Kidney epithelial cell (primary cell): ENCODE data around the gene FNDC3A. TPM values are rescaled to one million over a fixed set of nuclear protein-coding genes. Genes with fewer than 3 reads are reported as not detected.

Experiments used
- DNase-seq: peaks from one replicate; pipeline ENCODE4 v3.0.0-alpha.2; 2010; ENCODE audit warnings: low read depth
- H3K27me3 ChIP-seq: 2 replicates; pipeline ENCODE4 v1.6.0; 2011; ENCODE audit warnings: low read length; ENCODE audit not compliant: control insufficient read depth, insufficient read depth
- H3K36me3 ChIP-seq: 2 replicates; pipeline ENCODE4 v1.5.1; 2011; ENCODE audit warnings: low read length; ENCODE audit not compliant: control insufficient read depth, insufficient read depth
- H3K4me3 ChIP-seq: 2 replicates; pipeline ENCODE4 v1.5.1; 2011; ENCODE audit warnings: low read depth, mild to moderate bottlenecking, control low read depth, low read length
- total RNA-seq: library from RNA; depleted of rRNA; stranded (reverse); fragments of >200 nt; gene quantifications from 2 replicates; pipeline ENCODE4 v1.2.3, GENCODE V29; 2015
- TF ChIP-seq, protein P1 (sequence below): IDR thresholded peaks from 2 replicates; pipeline ENCODE4 v1.5.1; 2011; ENCODE audit warnings: mild to moderate bottlenecking, moderate library complexity, low read length, control low read depth, inconsistent platforms; ENCODE audit not compliant: insufficient read depth, poor library complexity, severe bottlenecking

The FNDC3A gene
- total RNA-seq, 1 donor from 2014 or later, result 63.6 TPM

DNA sequence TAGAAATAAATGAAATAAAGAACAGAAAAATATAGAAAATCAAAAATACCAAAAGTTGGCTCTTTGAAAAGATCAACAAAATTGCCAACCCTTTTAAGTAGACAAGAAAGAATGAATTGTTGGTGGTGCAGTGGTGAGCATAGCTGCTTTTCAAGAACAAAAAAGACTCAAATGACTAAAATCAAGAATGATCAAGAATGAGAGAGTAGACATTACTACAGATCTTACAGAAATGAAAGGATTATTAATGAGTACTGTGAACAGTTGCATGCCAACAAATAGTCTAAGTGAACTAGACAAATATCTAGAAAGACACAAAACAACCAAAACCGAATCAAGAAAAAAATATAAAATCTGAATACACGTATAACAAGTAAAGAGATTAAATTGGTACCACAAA, 53.9 kb downstream of the FNDC3A start:
- DNase-seq, result no peak
- TF ChIP-seq, protein P1, sequence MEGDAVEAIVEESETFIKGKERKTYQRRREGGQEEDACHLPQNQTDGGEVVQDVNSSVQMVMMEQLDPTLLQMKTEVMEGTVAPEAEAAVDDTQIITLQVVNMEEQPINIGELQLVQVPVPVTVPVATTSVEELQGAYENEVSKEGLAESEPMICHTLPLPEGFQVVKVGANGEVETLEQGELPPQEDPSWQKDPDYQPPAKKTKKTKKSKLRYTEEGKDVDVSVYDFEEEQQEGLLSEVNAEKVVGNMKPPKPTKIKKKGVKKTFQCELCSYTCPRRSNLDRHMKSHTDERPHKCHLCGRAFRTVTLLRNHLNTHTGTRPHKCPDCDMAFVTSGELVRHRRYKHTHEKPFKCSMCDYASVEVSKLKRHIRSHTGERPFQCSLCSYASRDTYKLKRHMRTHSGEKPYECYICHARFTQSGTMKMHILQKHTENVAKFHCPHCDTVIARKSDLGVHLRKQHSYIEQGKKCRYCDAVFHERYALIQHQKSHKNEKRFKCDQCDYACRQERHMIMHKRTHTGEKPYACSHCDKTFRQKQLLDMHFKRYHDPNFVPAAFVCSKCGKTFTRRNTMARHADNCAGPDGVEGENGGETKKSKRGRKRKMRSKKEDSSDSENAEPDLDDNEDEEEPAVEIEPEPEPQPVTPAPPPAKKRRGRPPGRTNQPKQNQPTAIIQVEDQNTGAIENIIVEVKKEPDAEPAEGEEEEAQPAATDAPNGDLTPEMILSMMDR, result no peak

DNA sequence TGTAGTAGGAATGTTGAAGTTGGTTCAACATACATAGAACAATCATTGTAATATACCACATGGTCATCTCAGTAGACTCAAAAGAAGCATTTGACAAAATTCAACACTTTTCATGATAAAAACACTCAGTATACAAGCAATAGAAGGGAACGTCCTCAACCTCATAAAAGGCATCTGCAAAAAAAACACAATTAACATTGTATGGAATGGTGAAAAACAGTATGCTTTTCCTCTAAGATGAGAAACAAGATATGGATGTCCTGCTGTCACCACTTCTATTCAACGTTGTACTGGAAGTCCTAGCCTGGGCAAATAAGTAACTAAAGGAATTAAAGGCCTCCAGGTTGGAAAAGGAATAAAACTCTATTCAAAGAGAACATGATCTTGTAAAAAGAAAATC, 54.5 kb downstream of the FNDC3A start:
- TF ChIP-seq, protein P1, result no peak
- no peaks in the 10 kb centered on the region for H3K36me3 ChIP-seq
- no peaks in the 10 kb centered on the region for H3K27me3 ChIP-seq
- H3K4me3 ChIP-seq, result no peak overlapping the region
- DNase-seq, result no peak

More for the DNA sequence above, 53.9 kb downstream of the FNDC3A start:
- no peak overlapping the region for H3K4me3 ChIP-seq
- H3K27me3 ChIP-seq, result no peaks in the 10 kb centered on the region
- H3K36me3 ChIP-seq, result no peaks in the 10 kb centered on the region

DNA sequence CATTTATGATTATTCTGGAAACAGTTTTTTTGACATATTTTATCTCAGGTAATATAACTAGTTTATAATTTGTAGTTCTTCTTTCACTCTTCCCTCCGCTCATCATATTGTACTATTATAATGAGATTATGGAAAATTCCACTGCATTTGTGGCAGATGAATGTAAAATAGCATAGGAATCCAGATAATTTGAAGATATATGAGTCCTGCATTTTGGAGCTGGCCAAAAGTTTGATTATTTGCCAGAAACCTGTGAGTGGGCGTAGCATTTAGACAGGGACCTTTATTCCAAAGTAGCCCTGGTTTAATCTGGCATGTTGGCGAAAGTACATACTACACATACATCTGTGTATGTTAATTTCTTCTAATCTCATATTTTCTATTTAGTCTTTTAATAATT, 65.2 kb downstream of the FNDC3A start:
- TF ChIP-seq, protein P1, result no peak
- Histone ChIP-seq H3K4me3 (no peak overlapping the region), H3K36me3 (no peaks in the 10 kb centered on the region), H3K27me3 (no peaks in the 10 kb centered on the region)
- DNase-seq, result no peak

DNA sequence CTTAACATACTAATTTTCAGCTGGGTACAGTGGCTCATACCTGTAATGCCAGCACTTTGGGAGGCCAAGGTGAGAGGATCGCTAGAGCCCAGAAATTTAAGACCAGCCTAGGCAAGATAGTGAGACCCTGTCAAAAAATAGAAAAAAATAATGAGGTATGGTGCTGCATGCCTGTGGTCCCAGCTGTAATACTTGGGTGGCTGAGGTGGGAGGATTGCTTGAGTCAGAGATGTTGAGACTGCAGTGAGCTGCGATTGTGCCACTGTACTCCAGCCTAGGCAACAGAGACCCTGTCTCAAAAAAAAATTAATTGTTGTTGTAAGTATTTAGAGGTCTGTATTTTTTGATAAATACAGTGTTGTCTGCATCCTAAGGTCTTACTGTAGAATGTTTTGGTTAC, 66.8 kb downstream of the FNDC3A start:
- no peaks in the 10 kb centered on the region for H3K27me3 ChIP-seq
- no peak overlapping the region for H3K4me3 ChIP-seq
- TF ChIP-seq, protein P1, result no peak
- no peaks in the 10 kb centered on the region for H3K36me3 ChIP-seq
- no peak for DNase-seq

DNA sequence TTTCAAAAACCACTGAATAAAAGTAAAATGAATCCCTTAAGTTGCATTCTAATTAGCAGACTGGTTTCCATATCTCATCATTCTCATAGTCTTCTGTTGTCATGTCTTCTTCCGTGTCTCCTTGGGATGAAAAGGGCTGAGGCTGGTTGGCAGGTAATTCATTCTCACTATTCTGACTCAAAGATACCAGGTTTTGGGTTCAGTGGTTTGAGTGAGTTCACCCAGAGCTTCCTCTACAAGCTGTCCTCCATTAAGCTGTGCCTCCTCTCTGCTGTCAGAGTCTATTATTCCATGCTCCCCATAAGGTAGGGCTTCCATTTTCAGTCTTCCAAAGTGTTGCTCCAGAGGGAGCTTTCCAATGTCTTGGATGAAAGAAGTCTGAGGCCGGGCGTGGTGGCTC, 68.3 kb downstream of the FNDC3A start:
- Histone ChIP-seq H3K4me3 (no peak overlapping the region), H3K36me3 (no peaks in the 10 kb centered on the region), H3K27me3 (no peaks in the 10 kb centered on the region)
- no peak for DNase-seq
- TF ChIP-seq, protein P1, result no peak

DNA sequence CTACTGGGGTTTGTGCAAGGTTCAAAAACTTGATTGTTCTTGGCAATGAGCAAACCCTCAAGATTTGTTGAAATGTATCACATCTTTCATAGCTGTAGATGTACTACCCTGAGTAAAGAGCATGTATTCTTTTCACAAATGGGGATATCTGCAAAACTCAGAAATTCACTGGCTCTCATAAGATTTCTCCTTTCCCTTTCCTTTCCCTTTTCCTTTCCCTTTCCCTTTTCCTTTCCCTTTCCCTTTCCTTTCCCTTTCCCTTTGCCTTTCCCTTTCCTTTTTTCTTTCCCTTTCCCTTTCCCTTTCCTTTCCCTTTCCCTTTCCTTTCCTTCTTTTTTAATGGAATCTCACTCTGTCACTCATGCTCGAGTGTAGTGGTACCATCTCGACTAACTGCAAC, 69.1 kb downstream of the FNDC3A start:
- Histone ChIP-seq H3K27me3 (no peaks in the 10 kb centered on the region), H3K4me3 (no peak overlapping the region), H3K36me3 (no peaks in the 10 kb centered on the region)
- TF ChIP-seq, protein P1, result no peak
- DNase-seq, result no peak
